GM19043 (cell line): ENCODE data around the gene KRTAP10-2.

Experiments used
- ATAC-seq: cut with Tn5 transposase; IDR thresholded peaks from one replicate; pipeline ENCODE4 v1.9.1; 2021; ENCODE audit warnings: low read depth; ENCODE audit not compliant: unreplicated experiment

The KRTAP10-2 gene

DNA sequence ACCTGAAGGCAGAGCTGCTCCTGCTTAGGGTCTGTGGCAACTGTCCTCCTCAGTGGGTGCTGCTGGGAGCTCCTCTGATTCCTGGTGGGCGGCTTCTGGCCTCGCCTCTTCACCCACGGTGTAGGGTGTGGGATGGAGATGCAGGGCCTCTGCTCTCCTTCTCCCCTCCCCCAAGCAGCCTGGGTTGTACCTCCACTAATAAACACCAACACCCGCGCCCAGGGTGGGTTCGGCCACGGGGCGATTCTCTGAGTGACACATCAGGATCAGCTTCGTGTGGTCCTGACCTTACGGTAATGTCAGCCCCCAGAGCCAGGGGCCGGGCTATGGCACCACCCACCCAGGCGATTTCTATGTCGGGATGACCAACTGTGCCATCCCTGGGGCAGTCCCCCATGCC, 35.0 kb downstream of the KRTAP10-2 start:
- no peak for ATAC-seq

GRCh38 chr21:44515359-44516165, 35.7 kb downstream of the KRTAP10-2 start:
- no peak for ATAC-seq

DNA sequence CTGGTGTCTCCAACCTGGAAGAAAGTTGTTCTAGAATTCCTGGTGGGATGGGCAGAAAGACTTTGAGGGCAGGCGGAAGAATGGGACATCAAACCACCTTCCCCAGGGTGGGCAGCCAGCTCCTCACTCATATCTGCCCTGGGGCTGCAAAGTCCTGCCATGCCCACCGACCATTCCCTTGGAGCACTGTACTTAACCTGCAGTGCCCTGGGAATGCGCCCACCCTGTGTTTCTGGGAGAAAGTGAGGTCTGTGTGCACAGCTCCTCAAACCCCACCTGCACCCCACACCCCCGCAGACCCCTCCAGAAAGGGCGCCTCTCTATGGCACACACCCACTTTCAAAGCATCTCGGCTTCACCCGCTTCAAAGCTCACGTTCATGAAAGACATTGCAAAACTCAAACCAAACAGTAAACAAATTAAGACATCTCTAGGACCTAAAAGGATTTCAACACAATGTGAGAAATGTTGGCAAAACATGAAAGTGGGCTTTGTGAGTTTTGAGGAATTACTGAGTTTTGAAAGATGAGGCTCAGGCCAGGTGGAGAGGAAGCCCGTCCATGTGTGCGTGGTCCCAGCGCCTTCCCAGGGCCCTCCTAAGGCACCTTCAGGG, 36.5 kb downstream of the KRTAP10-2 start:
- ATAC-seq, result no peak

DNA sequence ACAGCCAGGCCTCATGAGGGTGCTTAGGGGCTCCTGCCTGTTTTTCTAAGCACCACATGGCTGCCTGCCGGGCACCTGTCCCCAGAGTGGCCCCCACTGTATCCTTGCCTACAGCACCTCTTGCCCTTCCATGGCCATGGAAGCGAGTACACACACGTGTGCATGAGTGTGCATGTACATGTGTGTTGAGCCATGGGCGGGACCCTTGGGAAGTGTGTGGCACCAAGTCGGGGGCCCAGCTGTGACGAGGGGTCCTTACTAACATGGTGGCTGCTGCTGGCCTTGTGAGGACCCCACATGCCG, 37.1 kb downstream of the KRTAP10-2 start:
- no peak for ATAC-seq

DNA sequence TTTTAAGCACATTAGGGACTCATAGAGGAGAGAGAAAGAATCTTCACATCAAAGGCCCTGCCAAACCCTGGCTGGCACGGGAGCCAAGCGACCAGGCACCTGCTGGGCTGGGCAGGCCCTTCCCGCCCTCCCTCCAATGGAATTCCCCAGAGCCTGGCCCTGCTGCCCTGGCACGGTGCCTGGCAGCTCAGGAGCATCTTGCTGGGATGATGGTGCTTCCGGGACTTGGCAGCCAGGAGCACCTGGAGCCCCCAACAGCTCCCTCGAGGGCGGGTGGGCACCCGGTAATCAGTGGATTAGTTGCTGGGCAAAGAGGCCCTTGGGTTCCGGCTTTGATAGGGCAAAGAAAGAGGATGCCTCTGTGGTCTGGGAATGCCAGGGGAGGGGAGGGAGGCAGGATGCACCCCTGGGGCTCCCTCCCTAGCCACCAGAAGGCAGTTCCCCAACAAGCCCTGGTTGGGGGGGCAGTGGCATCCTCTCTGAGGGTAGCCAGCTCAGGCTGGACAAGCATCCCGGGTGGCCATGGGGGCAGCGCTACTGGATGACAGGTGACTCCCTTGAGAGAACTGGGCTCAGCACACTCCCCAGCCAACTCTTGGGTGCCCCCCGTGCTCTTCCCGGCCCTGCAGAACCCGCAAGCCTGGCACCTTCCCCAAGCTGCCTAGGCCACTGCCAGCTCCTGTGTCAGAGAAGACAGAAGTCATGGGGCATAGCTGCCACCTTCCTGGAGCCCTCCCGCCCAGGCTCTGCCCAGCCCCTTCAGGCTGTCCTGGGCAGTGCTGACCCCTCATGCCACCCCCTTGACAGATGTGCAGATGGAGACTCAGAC, 37.7 kb downstream of the KRTAP10-2 start:
- no peak for ATAC-seq

GRCh38 chr21:44512496-44513388, 38.6 kb downstream of the KRTAP10-2 start:
- no peak for ATAC-seq

- no peak for ATAC-seq
These were observed 39.4 kb downstream of the KRTAP10-2 start for GRCh38 chr21:44511938-44512275.

- no peak for ATAC-seq
These were observed 39.9 kb downstream of the KRTAP10-2 start for GRCh38 chr21:44511219-44511937.

- ATAC-seq, result no peak
These were observed 40.6 kb downstream of the KRTAP10-2 start for GRCh38 chr21:44510508-44511218.

- ATAC-seq, result no peak
These were observed 41.2 kb downstream of the KRTAP10-2 start for GRCh38 chr21:44510109-44510507.

DNA sequence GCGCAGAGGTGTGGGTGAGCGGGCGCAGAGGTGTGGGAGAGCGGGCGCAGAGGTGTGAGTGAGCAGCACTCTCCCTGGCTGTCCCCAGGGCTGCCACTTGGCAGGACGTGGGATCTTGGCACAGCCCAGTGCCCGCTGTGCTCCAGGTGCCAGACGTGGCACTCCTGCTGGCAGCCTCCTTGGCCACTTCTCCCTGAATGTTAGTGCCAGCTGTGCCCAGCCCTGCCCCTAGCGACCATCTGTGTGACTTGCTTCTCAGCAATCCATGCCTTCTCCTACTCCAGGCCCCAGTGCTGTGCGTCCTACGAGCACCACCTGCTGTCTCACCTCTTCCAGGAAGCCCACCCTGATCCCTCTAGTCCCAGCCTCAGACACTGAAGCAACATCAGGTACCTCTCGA, 41.8 kb downstream of the KRTAP10-2 start:
- no peak for ATAC-seq

DNA sequence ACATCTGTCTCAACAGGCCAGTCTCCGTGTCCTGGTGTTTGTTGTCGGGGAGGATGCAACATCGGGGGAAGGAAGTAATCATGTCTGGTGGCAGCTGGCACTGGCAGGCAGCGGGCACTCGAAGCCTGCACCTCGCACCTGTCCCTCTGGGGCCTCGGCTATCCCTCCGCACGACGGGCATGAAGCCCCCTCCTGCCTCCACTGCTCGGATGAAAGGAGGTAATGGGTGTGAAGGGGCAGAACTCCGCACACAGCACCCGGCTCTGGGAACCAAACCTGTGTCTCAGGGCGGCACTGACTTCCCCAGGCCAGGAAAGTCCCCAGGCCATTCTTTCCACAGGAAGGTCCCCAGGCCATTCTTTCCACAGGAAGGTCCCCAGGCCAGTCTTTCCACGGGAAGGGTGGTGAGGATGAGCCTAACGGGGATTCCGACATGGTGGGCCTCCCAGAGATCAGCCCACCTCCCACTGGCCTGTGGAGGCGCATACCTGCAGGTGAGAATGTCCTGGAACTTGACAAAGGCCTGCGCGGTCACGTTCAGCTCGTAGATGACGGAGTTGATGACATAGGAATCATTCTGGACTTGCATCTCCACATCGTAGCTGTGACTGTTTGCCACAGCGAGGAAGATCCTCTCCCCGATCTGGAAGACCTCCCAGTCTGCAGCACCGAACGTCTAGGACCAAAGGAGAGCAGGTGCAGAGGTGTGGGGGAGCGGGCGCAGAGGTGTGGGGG, 42.4 kb downstream of the KRTAP10-2 start:
- no peak for ATAC-seq

GRCh38 chr21:44508426-44508710, 42.9 kb downstream of the KRTAP10-2 start:
- ATAC-seq, result no peak

DNA sequence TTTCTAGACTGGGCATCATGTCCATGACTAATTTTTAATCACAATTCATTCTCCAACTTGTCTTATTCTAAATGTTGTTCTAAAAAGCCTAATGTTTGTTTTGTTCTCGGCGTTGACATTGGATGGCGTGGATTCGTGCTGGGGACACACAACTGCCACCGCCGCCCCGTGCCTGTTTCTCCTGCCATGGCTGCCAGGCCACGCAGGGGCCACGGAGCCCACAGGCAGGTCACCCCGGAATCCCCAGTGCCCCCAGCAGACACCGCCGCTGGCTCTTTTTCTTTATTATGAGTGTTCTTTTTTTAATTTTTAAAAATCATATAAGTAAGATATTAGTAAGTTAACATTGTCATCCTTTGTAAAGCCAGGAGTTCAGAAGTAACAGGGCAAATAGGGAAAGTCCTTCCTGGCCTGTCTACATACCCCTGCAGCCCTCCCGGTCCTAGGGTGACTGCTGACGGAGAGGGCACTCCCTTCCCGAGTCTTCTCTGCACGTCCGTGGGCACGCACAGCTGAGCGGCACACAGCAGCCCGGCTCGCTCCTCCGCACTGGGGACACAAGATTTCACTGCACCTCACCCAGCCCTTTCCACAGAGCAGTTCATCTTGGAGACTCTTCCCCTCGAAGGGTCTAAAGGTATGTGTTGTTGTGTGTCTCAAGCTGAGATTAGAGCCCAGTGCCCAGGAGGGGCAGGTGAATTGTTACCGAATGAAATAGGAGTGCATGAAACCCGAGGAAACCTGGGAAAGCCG, 43.5 kb downstream of the KRTAP10-2 start:
- ATAC-seq, result no peak

- no peak for ATAC-seq
These were observed 44.7 kb downstream of the KRTAP10-2 start for GRCh38 chr21:44506279-44507255.

DNA sequence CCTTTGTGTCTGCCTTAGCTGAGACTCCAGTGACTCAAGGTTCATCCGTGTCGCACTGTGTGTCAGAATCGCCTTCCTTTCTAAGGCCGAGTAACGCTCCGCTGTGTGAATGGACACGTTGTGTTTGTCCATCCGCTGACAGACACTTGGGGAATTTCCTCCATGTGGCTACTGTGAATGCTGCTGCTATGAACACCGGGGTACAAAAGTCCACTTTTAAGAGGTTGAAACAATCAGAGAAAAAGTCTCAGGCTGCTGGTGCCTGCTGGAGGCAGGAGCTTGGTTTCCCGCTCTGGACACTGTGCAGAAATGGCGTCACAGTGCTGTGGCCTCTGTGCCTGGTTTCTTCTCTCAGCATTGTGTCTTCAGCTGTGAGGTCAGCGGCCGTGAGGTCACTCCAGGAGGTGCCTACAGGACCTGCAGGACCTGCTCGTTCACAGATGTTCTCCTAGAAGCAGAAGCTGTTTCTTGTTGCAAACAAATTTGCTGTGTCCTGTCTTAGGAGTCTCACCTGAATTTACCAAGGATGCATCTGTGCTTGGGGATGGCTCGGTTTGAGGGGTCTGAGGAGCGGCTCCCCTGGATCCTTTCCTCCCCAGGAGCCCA, 45.5 kb downstream of the KRTAP10-2 start:
- no peak for ATAC-seq

DNA sequence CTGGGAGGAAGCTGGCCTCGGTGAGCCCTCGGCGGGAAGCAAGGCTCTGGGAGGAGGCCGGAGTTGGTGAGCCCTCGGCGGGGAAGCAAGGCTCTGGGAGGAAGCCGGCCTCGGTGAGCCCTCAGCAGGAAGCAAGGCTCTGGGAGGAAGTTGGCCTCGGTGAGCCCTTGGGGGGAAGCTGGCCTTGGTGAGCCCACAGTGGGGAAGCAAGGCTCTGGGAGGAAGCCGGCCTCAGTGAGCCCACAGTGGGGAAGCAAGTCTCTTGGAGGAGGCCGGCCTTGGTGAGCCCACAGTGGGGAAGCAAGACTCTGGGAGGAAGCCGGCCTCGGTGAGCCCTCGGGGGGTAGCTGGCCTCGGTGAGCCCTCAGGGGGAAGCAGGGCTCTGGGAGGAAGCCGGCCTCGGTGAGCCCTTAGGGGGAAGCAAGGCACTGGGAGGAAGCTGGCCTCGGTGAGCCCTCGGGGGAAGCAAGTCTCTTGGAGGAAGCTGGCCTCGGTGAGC, 47.4 kb downstream of the KRTAP10-2 start:
- ATAC-seq, result no peak
